ENCODE data around the gene ADORA3.

The ADORA3 gene

DNA sequence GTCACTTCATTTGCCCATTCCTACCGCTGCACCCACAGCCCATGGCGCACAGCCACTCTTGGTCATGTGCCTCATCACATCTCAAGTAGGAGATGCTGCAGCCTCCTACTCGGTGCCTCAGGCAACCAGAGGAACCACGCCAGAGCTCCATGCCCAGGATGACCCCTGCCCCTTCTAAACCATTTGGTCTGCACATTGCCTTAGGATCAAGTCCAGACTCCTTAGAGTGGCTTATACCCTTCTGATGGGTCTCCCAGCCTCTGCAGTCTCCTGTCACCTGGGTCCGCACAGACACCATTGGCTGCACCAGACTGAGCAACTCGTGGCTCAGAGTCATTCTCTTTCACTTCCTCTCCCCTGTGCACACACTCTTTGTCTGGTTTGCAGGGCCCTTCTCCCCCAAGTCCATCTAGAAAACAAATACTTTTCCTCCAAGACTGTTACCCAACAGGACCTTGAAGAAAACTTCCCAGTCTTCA, 2.2 kb upstream of the ADORA3 start:
- H3K4me3 ChIP-seq (ENCODE audit: low read depth, low read length) = no peak overlapping the region
- DNase-seq = no peak
- in situ Hi-C loops (cut with HindIII; ENCODE audit: low pct_ligation_motif_present, low sequenced_read_pairs) = no loop called here
- no peaks in the 10 kb centered on the region for H3K36me3 ChIP-seq (replicated peaks)
- no peak overlapping the region for H3K27ac ChIP-seq
- TF ChIP-seq, protein P1, sequence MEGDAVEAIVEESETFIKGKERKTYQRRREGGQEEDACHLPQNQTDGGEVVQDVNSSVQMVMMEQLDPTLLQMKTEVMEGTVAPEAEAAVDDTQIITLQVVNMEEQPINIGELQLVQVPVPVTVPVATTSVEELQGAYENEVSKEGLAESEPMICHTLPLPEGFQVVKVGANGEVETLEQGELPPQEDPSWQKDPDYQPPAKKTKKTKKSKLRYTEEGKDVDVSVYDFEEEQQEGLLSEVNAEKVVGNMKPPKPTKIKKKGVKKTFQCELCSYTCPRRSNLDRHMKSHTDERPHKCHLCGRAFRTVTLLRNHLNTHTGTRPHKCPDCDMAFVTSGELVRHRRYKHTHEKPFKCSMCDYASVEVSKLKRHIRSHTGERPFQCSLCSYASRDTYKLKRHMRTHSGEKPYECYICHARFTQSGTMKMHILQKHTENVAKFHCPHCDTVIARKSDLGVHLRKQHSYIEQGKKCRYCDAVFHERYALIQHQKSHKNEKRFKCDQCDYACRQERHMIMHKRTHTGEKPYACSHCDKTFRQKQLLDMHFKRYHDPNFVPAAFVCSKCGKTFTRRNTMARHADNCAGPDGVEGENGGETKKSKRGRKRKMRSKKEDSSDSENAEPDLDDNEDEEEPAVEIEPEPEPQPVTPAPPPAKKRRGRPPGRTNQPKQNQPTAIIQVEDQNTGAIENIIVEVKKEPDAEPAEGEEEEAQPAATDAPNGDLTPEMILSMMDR (IDR thresholded peaks at IDR 0.05; ENCODE audit: low read depth, low read length, missing control alignments) = no peak
- H3K27me3 ChIP-seq (replicated peaks) = no peaks in the 10 kb centered on the region

DNA sequence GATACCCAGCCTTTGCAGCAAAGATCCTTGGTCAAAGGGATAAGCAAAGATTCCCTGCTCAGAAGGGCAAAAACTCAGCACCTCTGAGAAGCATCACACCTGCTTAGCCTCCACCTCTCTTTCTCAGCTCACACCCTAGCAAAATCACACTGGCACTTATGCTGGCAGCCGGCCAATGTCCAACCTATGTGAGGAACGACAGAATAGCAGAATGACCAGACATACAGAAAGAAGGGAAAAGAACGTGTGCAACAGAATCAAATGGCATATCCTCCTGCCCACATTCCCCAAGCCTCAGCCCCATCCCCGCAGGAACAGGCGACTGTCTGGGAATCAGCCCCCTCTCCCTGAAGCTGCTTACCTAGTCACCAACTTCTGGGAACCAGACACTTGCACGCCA, 664 bp upstream of the ADORA3 start:
- TF ChIP-seq, protein P1 (IDR thresholded peaks at IDR 0.05; ENCODE audit: low read depth, low read length, missing control alignments) = no peak
- Histone ChIP-seq H3K4me3 (ENCODE audit: low read depth, low read length) (no peak overlapping the region), H3K27me3 (replicated peaks) (no peaks in the 10 kb centered on the region), H3K36me3 (replicated peaks) (no peaks in the 10 kb centered on the region), H3K27ac (no peak overlapping the region)
- no peak for DNase-seq
- in situ Hi-C loops (cut with HindIII; ENCODE audit: low pct_ligation_motif_present, low sequenced_read_pairs) = no loop called here

DNA sequence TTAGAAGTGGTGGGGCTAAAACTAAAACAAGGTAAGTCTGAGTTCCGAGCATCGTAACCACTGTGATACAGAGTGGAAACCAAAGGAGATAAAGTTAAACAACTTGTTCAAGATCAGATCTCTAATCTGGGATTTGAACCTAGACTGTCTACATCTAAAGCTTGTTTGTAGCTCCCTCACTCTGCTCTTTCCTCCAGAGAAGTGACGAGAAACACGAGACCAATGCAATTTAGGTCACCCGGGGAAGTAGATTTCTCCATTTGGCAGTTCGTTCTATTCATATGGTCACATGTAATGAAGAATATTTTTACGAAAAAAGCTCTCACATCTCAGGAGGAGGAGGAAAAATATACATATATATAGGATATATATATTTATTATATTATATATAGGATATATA, 1.8 kb downstream of the ADORA3 start:
- in situ Hi-C loops (cut with HindIII; ENCODE audit: low pct_ligation_motif_present, low sequenced_read_pairs) = no loop called here
- no peak overlapping the region for H3K27ac ChIP-seq
- no peak overlapping the region for H3K4me3 ChIP-seq (ENCODE audit: low read depth, low read length)
- no peak for DNase-seq
- H3K36me3 ChIP-seq (replicated peaks) = no peaks in the 10 kb centered on the region
- TF ChIP-seq, protein P1 (IDR thresholded peaks at IDR 0.05; ENCODE audit: low read depth, low read length, missing control alignments) = no peak
- H3K27me3 ChIP-seq (replicated peaks) = no peaks in the 10 kb centered on the region

- Histone ChIP-seq H3K27ac (no peak overlapping the region), H3K4me3 (ENCODE audit: low read depth, low read length) (no peak overlapping the region), H3K36me3 (replicated peaks) (no peaks in the 10 kb centered on the region), H3K27me3 (replicated peaks) (no peaks in the 10 kb centered on the region)
- TF ChIP-seq, protein P1 (IDR thresholded peaks at IDR 0.05; ENCODE audit: low read depth, low read length, missing control alignments) = no peak
- in situ Hi-C loops (cut with HindIII; ENCODE audit: low pct_ligation_motif_present, low sequenced_read_pairs) = no loop called here
- DNase-seq = no peak
Observed at GRCh38 chr1:111499026-111499785, 4.2 kb downstream of the ADORA3 start.

DNA sequence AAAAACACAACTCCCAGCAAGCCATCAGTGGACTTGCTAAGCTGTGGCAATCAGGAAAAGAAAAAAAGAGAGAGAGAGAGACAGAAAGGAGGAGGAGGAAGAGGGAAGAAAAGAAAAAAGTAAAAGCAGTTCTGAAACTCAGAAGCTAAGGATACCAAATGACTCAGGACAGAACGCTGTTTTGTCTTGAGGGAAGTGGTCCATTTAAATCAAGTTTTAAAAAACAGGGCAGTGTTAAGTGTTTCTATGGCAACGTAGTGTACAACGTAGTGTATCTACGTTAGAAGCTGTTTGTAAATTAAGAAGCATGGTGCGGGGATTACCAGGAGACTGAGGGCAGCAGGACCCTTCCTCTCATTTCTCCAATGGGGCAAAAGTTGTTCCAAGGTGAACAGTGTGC, 5.8 kb downstream of the ADORA3 start:
- Histone ChIP-seq H3K27me3 (replicated peaks) (no peaks in the 10 kb centered on the region), H3K27ac (no peak overlapping the region), H3K36me3 (replicated peaks) (no peaks in the 10 kb centered on the region), H3K4me3 (ENCODE audit: low read depth, low read length) (no peak overlapping the region)
- DNase-seq = no peak
- TF ChIP-seq, protein P1 (IDR thresholded peaks at IDR 0.05; ENCODE audit: low read depth, low read length, missing control alignments) = no peak
- in situ Hi-C loops (cut with HindIII; ENCODE audit: low pct_ligation_motif_present, low sequenced_read_pairs) = no loop called here

DNA sequence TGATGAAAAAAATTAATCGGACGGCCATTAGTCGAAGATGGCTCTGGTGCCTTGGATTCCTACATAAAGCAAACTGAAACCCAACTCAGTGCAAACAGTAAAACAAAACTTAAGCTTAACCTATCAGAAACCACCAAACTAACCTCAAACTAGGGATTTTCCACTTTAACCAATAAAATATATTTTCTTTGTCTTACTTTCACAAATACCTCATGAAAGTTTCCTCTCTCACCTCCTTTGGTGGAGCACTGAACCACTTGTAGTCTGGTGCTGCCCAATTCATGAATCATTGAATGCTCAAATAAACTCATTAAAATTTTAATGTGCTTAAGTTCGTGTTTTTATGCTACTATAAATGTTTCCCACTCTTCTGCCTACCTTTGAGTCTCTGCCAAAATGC, 7.0 kb downstream of the ADORA3 start:
- H3K27me3 ChIP-seq (replicated peaks) = no peaks in the 10 kb centered on the region
- no peak overlapping the region for H3K27ac ChIP-seq
- in situ Hi-C loops (cut with HindIII; ENCODE audit: low pct_ligation_motif_present, low sequenced_read_pairs) = no loop called here
- H3K4me3 ChIP-seq (ENCODE audit: low read depth, low read length) = no peak overlapping the region
- no peaks in the 10 kb centered on the region for H3K36me3 ChIP-seq (replicated peaks)
- DNase-seq = no peak
- TF ChIP-seq, protein P1 (IDR thresholded peaks at IDR 0.05; ENCODE audit: low read depth, low read length, missing control alignments) = no peak

All from brain microvascular endothelial cell (primary cell).